ENCODE results near the gene CCSER1.
"Not testable (repeated sequence)": the region's sequence is repeated elsewhere in the genome, so short reads cannot be mapped to it uniquely, and the experiment has no call there.

Gene CCSER1

GRCh38 chr4:91373546-91373945, 1246.4 kb downstream of the CCSER1 start:
- DNase-seq (ENCODE audit: low read depth), result no peak

- not testable (repeated sequence) for DNase-seq (ENCODE audit: low read depth)
Observed at GRCh38 chr4:91405431-91405830, 1278.2 kb downstream of the CCSER1 start.

- no peak for DNase-seq (ENCODE audit: low read depth)
Observed at GRCh38 chr4:91422011-91422410, 1294.8 kb downstream of the CCSER1 start.

- DNase-seq (ENCODE audit: low read depth), result no peak
Observed at GRCh38 chr4:91426725-91427124, 1299.5 kb downstream of the CCSER1 start.

GRCh38 chr4:91427171-91427570, 1300.0 kb downstream of the CCSER1 start:
- DNase-seq (ENCODE audit: low read depth), result no peak

GRCh38 chr4:91434631-91435030, 1307.4 kb downstream of the CCSER1 start:
- DNase-seq (ENCODE audit: low read depth), result no peak

GRCh38 chr4:91436556-91436955, 1309.4 kb downstream of the CCSER1 start:
- no peak for DNase-seq (ENCODE audit: low read depth)

- DNase-seq (ENCODE audit: low read depth), result no peak
Observed at GRCh38 chr4:91447168-91447567, 1320.0 kb downstream of the CCSER1 start.

GRCh38 chr4:91448668-91449330, 1321.6 kb downstream of the CCSER1 start:
- DNase-seq (ENCODE audit: low read depth), result no peak

GRCh38 chr4:91454111-91454510, 1326.9 kb downstream of the CCSER1 start:
- DNase-seq (ENCODE audit: low read depth), result no peak

- DNase-seq (ENCODE audit: low read depth), result not testable (repeated sequence)
Observed at GRCh38 chr4:91462566-91462965, 1335.4 kb downstream of the CCSER1 start.

- no peak for DNase-seq (ENCODE audit: low read depth)
Observed at GRCh38 chr4:91470671-91471070, 1343.5 kb downstream of the CCSER1 start.

GRCh38 chr4:91471280-91471679, 1344.1 kb downstream of the CCSER1 start:
- no peak for DNase-seq (ENCODE audit: low read depth)

GRCh38 chr4:91472046-91472445, 1344.9 kb downstream of the CCSER1 start:
- DNase-seq (ENCODE audit: low read depth), result no peak

GRCh38 chr4:91485415-91485814, 1358.2 kb downstream of the CCSER1 start:
- DNase-seq (ENCODE audit: low read depth), result no peak

GRCh38 chr4:91488946-91489345, 1361.8 kb downstream of the CCSER1 start:
- no peak for DNase-seq (ENCODE audit: low read depth)

GRCh38 chr4:91497892-91498291, 1370.7 kb downstream of the CCSER1 start:
- no peak for DNase-seq (ENCODE audit: low read depth)

- no peak for DNase-seq (ENCODE audit: low read depth)
Observed at GRCh38 chr4:91502365-91502764, 1375.2 kb downstream of the CCSER1 start.

- DNase-seq (ENCODE audit: low read depth), result no peak
Observed at GRCh38 chr4:91513326-91513725, 1386.1 kb downstream of the CCSER1 start.

- DNase-seq (ENCODE audit: low read depth), result no peak
Observed at GRCh38 chr4:91519155-91519554, 1392.0 kb downstream of the CCSER1 start.

- DNase-seq (ENCODE audit: low read depth), result no peak
Observed at GRCh38 chr4:91525621-91526020, 1398.4 kb downstream of the CCSER1 start.

- DNase-seq (ENCODE audit: low read depth), result no peak
Observed at GRCh38 chr4:91527056-91527455, 1399.9 kb downstream of the CCSER1 start.

- DNase-seq (ENCODE audit: low read depth), result no peak
Observed at GRCh38 chr4:91567594-91567993, 1440.4 kb downstream of the CCSER1 start.

GRCh38 chr4:91577864-91578263, 1450.7 kb downstream of the CCSER1 start:
- DNase-seq (ENCODE audit: low read depth), result no peak
